ENCODE measurements around the gene FCER2. TPM values are rescaled to one million over a fixed set of nuclear protein-coding genes. Genes with fewer than 3 reads are reported as not detected.

FCER2 gene
- total RNA-seq, 2 experiments from 2014 or later: 3.3 to 4.6 TPM

- no TSS peak for BruUV-seq (replicated peaks)
- Histone ChIP-seq H3K9me2 (ENCODE audit: insufficient read depth, low read length) (no peaks in the 10 kb centered on the region), H3K4me2 (ENCODE audit: low read length) (no peak overlapping the region), H3K4me3 (ENCODE audit: low read depth, low read length, poor library complexity, severe bottlenecking) (no peak overlapping the region), H3K79me2 (ENCODE audit: insufficient read depth, low read depth, low read length) (no peaks in the 10 kb centered on the region), H3K4me1 (ENCODE audit: insufficient read depth, low read length, poor library complexity, severe bottlenecking) (no peaks in the 10 kb centered on the region), H3K36me3 (ENCODE audit: insufficient read depth, low read length) (no peaks in the 10 kb centered on the region), H3K9me3 (ENCODE audit: low read length) (no peaks in the 10 kb centered on the region), H2AFZ (ENCODE audit: low read length) (no peak overlapping the region), H4K20me1 (ENCODE audit: insufficient read depth, low read length) (no peaks in the 10 kb centered on the region), H3K27ac (ENCODE audit: low read depth, low read length, poor library complexity, severe bottlenecking) (no peak overlapping the region)
- ChIA-PET CTCF (ENCODE audit: unreplicated experiment) (no interaction called here), POLR2A (no interaction called here)
- intact Hi-C loops (cut with micrococcal nuclease; ENCODE audit: unreplicated experiment): no loop called here
- no peak for DNase-seq (ENCODE audit: low spot score)
- TF ChIP-seq EZH2phosphoT487 (IDR thresholded peaks at IDR 0.05; ENCODE audit: borderline replicate concordance, low read depth, low read length): no peak
- no peak for TF ChIP-seq CTCF (conservative IDR thresholded peaks at IDR 0.05; ENCODE audit: low read length)
Observed at GRCh38 chr19:7733376-7733775, 31.4 kb upstream of the FCER2 start.

GRCh38 chr19:7732045-7732444 is 30.1 kb upstream of the FCER2 start, which contains the start of gene CLEC4G:
Gene CLEC4G, minus strand, starts transcription at chr19:7732110. Its CDS starts 8 bp downstream, at chr19:7732102.
- no peak for TF ChIP-seq EZH2phosphoT487 (IDR thresholded peaks at IDR 0.05; ENCODE audit: borderline replicate concordance, low read depth, low read length)
- no peak for TF ChIP-seq CTCF (conservative IDR thresholded peaks at IDR 0.05; ENCODE audit: low read length)
- BruUV-seq (replicated peaks): no TSS peak
- CTCF ChIA-PET (ENCODE audit: unreplicated experiment): no interaction called here
- H3K27ac ChIP-seq (ENCODE audit: low read depth, low read length, poor library complexity, severe bottlenecking): no peak within 1 kb of the TSS
- POLR2A ChIA-PET: no interaction called here
- DNase-seq (ENCODE audit: low spot score): no peak
- no peak within 1 kb of the TSS for H3K4me3 ChIP-seq (ENCODE audit: low read depth, low read length, poor library complexity, severe bottlenecking)
- H3K79me2 ChIP-seq (ENCODE audit: insufficient read depth, low read depth, low read length): no peaks in the 10 kb centered on the region
- no peaks in the 10 kb centered on the region for H4K20me1 ChIP-seq (ENCODE audit: insufficient read depth, low read length)
- no peaks in the 10 kb centered on the region for H3K36me3 ChIP-seq (ENCODE audit: insufficient read depth, low read length)
- H2AFZ ChIP-seq (ENCODE audit: low read length): no peak within 1 kb of the TSS
- no peaks in the 10 kb centered on the region for H3K9me3 ChIP-seq (ENCODE audit: low read length)
- no peaks in the 10 kb centered on the region for H3K4me1 ChIP-seq (ENCODE audit: insufficient read depth, low read length, poor library complexity, severe bottlenecking)
- intact Hi-C loops (cut with micrococcal nuclease; ENCODE audit: unreplicated experiment): no loop called here
- H3K4me2 ChIP-seq (ENCODE audit: low read length): no peak within 1 kb of the TSS
- no peaks in the 10 kb centered on the region for H3K9me2 ChIP-seq (ENCODE audit: insufficient read depth, low read length)

- Histone ChIP-seq H3K4me1 (ENCODE audit: insufficient read depth, low read length, poor library complexity, severe bottlenecking) (no peaks in the 10 kb centered on the region), H4K20me1 (ENCODE audit: insufficient read depth, low read length) (no peaks in the 10 kb centered on the region), H3K4me3 (ENCODE audit: low read depth, low read length, poor library complexity, severe bottlenecking) (no peak overlapping the region), H3K9me3 (ENCODE audit: low read length) (no peaks in the 10 kb centered on the region), H3K36me3 (ENCODE audit: insufficient read depth, low read length) (no peaks in the 10 kb centered on the region), H3K9me2 (ENCODE audit: insufficient read depth, low read length) (no peaks in the 10 kb centered on the region), H2AFZ (ENCODE audit: low read length) (no peak overlapping the region), H3K4me2 (ENCODE audit: low read length) (no peak overlapping the region), H3K27ac (ENCODE audit: low read depth, low read length, poor library complexity, severe bottlenecking) (no peak overlapping the region), H3K79me2 (ENCODE audit: insufficient read depth, low read depth, low read length) (no peaks in the 10 kb centered on the region)
- DNase-seq (ENCODE audit: low spot score): no peak
- POLR2A ChIA-PET: no interaction called here
- BruUV-seq (replicated peaks): no TSS peak
- CTCF ChIA-PET (ENCODE audit: unreplicated experiment): no interaction called here
- TF ChIP-seq CTCF (conservative IDR thresholded peaks at IDR 0.05; ENCODE audit: low read length): no peak
- TF ChIP-seq EZH2phosphoT487 (IDR thresholded peaks at IDR 0.05; ENCODE audit: borderline replicate concordance, low read depth, low read length): no peak
- intact Hi-C loops (cut with micrococcal nuclease; ENCODE audit: unreplicated experiment): no loop called here
Observed at GRCh38 chr19:7731615-7732014, 29.7 kb upstream of the FCER2 start.

Data from OCI-LY7 (cell line).